Stomach (tissue), 19 donors: Measurements from ENCODE around the gene STK39. TPM values are rescaled to one million over a fixed set of nuclear protein-coding genes. Genes with fewer than 3 reads are reported as not detected.
A peak's percentile ranks its signal among the peaks of the same experiment; 100 is the strongest.

Experiments used
- DNase-seq, 2 donors: peaks; one replicate each; pipeline versions ENCODE4 v3.0.0 to v3.0.0-alpha.2; 2013 to 2019
- H3K27ac ChIP-seq, 5 donors: fragments of 200-600 bp in 4 of 5; sonication (generic) in 4 of 5; one replicate each; pipeline ENCODE4 v1.5.1; 2013 to 2019; ENCODE audit warnings: mild to moderate bottlenecking in 1 of 5, moderate library complexity in 1 of 5
- H3K27me3 ChIP-seq, 3 donors: fragments of 200-600 bp; sonication (generic); one replicate each; pipeline ENCODE4 v1.5.1; 2017 to 2019; ENCODE audit warnings: mixed run types in 1 of 3
- H3K36me3 ChIP-seq, 4 donors: fragments of 200-600 bp; sonication (generic); 1 replicate in 3 of 4; 2 replicates in 1 of 4; pipeline ENCODE4 v1.5.1; 2016 to 2019
- H3K4me1 ChIP-seq, 4 donors: fragments of 200-600 bp; sonication (generic); one replicate each; pipeline ENCODE4 v1.5.1; 2016 to 2019
- H3K4me3 ChIP-seq, 4 donors: fragments of 200-600 bp; sonication (generic) in 3 of 4; one replicate each; pipeline ENCODE4 v1.5.1; 2016 to 2019; ENCODE audit warnings: mild to moderate bottlenecking in 1 of 4
- H3K9me3 ChIP-seq, 4 donors: fragments of 200-600 bp; sonication (generic); one replicate each; pipeline ENCODE4 v1.5.1; 2016 to 2019
- EP300 ChIP-seq: sonication (generic); formaldehyde crosslinking; IDR thresholded peaks from one replicate; pipeline ENCODE4 v1.6.1; 2017; ENCODE audit warnings: antibody characterized with exemption
- POLR2A ChIP-seq, 4 donors: fragments of 450-650 bp; IDR thresholded peaks; one replicate each; pipeline ENCODE4 v1.6.1; 2016; ENCODE audit warnings: antibody characterized with exemption in 4 of 4, control low read depth in 2 of 4, mild to moderate bottlenecking in 1 of 4, moderate library complexity in 1 of 4
- POLR2AphosphoS5 ChIP-seq, 3 donors: sonication (generic); formaldehyde crosslinking; IDR thresholded peaks; one replicate each; pipeline ENCODE4 v1.6.1; 2016; ENCODE audit warnings: antibody characterized with exemption in 3 of 3
- WGBS, 5 donors: extraction: QIAGEN DNeasy Blood & Tissue Kit in 3 of 5; methylation state at CpG; one replicate each; pipeline versions ENCODE4 v1.1.5 to v1.1.7; 2013 to 2018; 5-methylcytosine and 5-hydroxymethylcytosine counted together
- intact Hi-C: fragments of 100-400 bp; cut with DNase I; formaldehyde crosslinking; loops from one replicate; pipeline ENCODE4 v1.15.1; 2023; ENCODE audit warnings: low total_unique reads
- long read RNA-seq, 10 donors: transcript quantifications; one replicate each; lab custom pipeline, GENCODE V29; 2026
- polyA plus RNA-seq, 3 donors: library from polyadenylated mRNA; stranded (reverse); fragments of 200-250 nt; gene quantifications; one replicate each; pipeline ENCODE4 v1.2.3, GENCODE V29; 2013
- total RNA-seq, 5 donors: library from RNA; depleted of rRNA; stranded (reverse); fragments of >200 nt; gene quantifications; one replicate each; pipeline versions ENCODE4 v1.1.0 to v1.2.3, GENCODE V29; 2014 to 2016
- TF ChIP-seq, protein P1 (sequence below), 7 experiments: fragments of 450-650 bp in 4 of 7; fragments of 200-600 bp in 3 of 7; sonication (generic) in 3 of 7; IDR thresholded peaks; one replicate each; pipeline ENCODE4 v1.5.1; 2016 to 2019; ENCODE audit warnings: antibody characterized with exemption in 7 of 7, control low read depth in 2 of 7, mild to moderate bottlenecking in 1 of 7
- donor health status: healthy with polysubstance abuse.
- donor health status: Bipolar disorder and iron deficiency.
- donor health status: healthy.

Gene STK39
- total RNA-seq = 10 to 100 TPM; 29.8 to 60.7 (median 44.1) TPM
- 10 to 100 TPM; 18.3 to 35.7 (median 30.4) TPM for polyA plus RNA-seq
- long read RNA-seq, donor 1 = 0 reads
- long read RNA-seq, donor 2, partial matches to known transcripts = 0 of 2 reads
- long read RNA-seq, donor 2, other reads (novel, unspliced or antisense) = 0 of 2 reads
- long read RNA-seq, donor 3 = 0 reads
- long read RNA-seq, donor 4 = 0 reads
- long read RNA-seq, donor 5, partial matches to known transcripts = 0 of 1 reads
- long read RNA-seq, donor 5, other reads (novel, unspliced or antisense) = 0 of 1 reads
- long read RNA-seq, donor 6 = 0 reads
- long read RNA-seq, donor 7, partial matches to known transcripts = 0 of 2 reads
- long read RNA-seq, donor 7, other reads (novel, unspliced or antisense) = 0 of 2 reads
- long read RNA-seq, donor 8, partial matches to known transcripts = 0 of 1 reads
- long read RNA-seq, donor 8, other reads (novel, unspliced or antisense) = 0 of 1 reads
- long read RNA-seq, donor 9 = 0 reads
- long read RNA-seq, donor 10, partial matches to known transcripts = 0 of 2 reads
- long read RNA-seq, donor 10, other reads (novel, unspliced or antisense) = 0 of 2 reads

DNA sequence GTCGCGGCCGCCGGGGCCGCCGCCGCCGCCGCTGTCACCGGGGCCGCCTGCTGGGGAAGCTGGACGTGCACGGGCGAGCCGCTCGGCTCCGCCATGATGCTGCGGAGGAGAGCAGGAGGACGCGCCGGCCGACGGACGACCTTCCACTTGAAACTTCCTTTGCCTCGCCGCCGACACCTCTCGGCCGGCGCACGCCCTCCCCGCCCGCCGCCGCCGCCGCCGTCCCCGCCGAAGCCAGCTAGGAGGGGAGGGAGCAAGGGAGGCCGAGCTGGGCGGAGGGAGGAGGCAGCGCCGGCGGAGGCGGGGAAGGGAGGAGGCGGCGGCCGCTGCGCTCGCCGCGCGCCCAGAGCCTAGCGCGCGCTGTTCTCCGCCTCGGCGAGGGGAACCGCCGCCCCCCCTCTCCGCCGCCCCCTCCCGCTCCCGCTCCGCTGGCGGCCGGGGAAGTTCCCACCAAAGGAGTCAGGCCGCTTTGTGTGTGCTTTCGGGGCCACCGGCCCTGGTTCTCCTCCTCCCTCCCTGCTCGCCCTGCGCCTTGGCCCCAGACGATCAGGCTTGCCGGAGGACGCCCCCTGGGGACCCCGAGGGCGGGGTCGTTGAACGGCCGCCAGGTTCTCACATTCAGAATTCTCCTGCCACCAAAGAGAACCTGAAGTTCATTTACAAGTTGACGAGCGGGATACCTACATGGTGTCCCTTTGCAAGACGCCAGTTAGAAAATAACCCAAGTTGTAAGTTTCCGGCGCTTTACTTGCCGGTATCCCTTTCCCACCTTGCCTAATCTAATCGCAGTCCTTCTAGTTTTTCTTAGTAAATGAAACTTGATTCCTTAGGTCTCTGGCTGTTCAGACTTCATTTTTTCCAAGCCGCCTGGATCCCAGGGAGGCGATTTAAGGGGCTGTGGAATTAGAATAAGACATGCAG is at the start of gene STK39:
TSS of gene STK39 (minus strand) at position 255 of the 921 bp plus-strand sequence. CDS start at position 95, 160 bp downstream.
- Histone ChIP-seq H3K4me1 (peaks cover 25 to 50% (median 40%) of the 10 kb centered on the region in 4 donors), H3K27me3 (no peaks in the 10 kb centered on the region), H3K9me3 (no peaks in the 10 kb centered on the region), H3K27ac (peak within 1 kb of the TSS; percentile 88 to 96 (median 92)), H3K4me3 (peak within 1 kb of the TSS; percentile 78 to 84 (median 82)), H3K36me3 (no peaks in the 10 kb centered on the region)
- intact Hi-C loops = no loop called here
- TF ChIP-seq POLR2A (IDR thresholded peaks at IDR 0.05) (no peak), EP300 (no peak), POLR2AphosphoS5 (IDR thresholded peaks at IDR 0.05) (peak in 1 of 3 donors; percentile 39)
- TF ChIP-seq, protein P1, sequence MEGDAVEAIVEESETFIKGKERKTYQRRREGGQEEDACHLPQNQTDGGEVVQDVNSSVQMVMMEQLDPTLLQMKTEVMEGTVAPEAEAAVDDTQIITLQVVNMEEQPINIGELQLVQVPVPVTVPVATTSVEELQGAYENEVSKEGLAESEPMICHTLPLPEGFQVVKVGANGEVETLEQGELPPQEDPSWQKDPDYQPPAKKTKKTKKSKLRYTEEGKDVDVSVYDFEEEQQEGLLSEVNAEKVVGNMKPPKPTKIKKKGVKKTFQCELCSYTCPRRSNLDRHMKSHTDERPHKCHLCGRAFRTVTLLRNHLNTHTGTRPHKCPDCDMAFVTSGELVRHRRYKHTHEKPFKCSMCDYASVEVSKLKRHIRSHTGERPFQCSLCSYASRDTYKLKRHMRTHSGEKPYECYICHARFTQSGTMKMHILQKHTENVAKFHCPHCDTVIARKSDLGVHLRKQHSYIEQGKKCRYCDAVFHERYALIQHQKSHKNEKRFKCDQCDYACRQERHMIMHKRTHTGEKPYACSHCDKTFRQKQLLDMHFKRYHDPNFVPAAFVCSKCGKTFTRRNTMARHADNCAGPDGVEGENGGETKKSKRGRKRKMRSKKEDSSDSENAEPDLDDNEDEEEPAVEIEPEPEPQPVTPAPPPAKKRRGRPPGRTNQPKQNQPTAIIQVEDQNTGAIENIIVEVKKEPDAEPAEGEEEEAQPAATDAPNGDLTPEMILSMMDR (IDR thresholded peaks at IDR 0.05) = no peak
- DNase-seq = peak; percentile 80 to 95
- 0 to 2% (median 1%) methylated on average over 43 to 90 of the region's 91 CpGs for WGBS, 5 donors

DNA sequence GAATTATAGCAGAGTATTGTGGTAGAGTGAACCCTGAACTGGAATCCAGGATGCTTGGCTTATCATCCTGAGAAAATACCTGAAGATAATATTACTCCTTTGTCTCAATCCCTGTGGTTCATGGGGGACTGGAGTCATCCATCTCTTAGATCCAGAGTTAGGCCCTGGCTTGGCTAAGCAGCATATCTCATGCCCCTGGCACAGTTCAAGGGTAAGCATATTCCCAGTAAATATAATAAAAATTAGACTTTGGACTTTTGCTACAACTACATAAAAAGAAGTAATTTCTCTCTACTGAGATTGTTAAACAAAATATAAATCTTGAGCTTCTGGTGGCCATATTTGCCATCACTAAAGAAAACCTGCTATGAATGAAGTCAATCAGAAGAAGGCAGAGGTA is 47.7 kb upstream of the STK39 start:
- no peak overlapping the region for H3K27ac ChIP-seq
- no peak overlapping the region for H3K4me3 ChIP-seq
- no peak for TF ChIP-seq POLR2AphosphoS5 (IDR thresholded peaks at IDR 0.05)
- TF ChIP-seq POLR2A (IDR thresholded peaks at IDR 0.05) = no peak
- TF ChIP-seq EP300 = no peak
- TF ChIP-seq, protein P1 (IDR thresholded peaks at IDR 0.05) = no peak
- no peaks in the 10 kb centered on the region for H3K9me3 ChIP-seq
- DNase-seq = no peak
- H3K4me1 ChIP-seq = no peaks in the 10 kb centered on the region
- H3K36me3 ChIP-seq = no peaks in the 10 kb centered on the region
- H3K27me3 ChIP-seq = no peaks in the 10 kb centered on the region
- intact Hi-C loops = no loop called here

- Histone ChIP-seq H3K4me1 (no peaks in the 10 kb centered on the region), H3K36me3 (no peaks in the 10 kb centered on the region), H3K9me3 (no peaks in the 10 kb centered on the region), H3K27me3 (no peaks in the 10 kb centered on the region), H3K4me3 (no peak overlapping the region), H3K27ac (no peak overlapping the region)
- no peak for TF ChIP-seq EP300
- TF ChIP-seq, protein P1 (IDR thresholded peaks at IDR 0.05) = no peak
- TF ChIP-seq POLR2AphosphoS5 (IDR thresholded peaks at IDR 0.05) = no peak
- no peak for TF ChIP-seq POLR2A (IDR thresholded peaks at IDR 0.05)
- WGBS, 5 donors = 83 to 93% (median 91%) methylated on average over 2 of the region's 2 CpGs
- no peak for DNase-seq
- intact Hi-C loops = no loop called here
Observed at GRCh38 chr2:168294409-168294808, 47.0 kb upstream of the STK39 start.

DNA sequence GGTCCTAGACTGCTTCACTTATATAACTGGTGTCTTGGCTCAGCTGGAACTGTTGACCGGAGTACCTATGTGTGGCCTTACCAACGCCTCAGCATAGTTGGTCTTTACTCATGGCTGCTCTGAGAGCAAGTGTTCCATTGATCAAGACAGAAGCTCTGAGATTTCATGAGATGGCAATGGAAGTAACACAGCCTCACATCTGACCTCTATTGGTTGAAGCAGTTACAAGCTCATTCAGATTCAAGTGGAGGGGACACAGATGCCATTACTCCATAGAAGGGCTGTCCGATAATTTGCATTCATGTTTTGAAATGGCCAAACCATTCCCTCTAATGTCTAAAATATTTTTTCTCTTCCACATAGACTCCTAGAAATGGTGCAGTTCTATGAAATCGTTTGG is 46.4 kb upstream of the STK39 start:
- H3K4me3 ChIP-seq = no peak overlapping the region
- no peaks in the 10 kb centered on the region for H3K4me1 ChIP-seq
- TF ChIP-seq, protein P1 (IDR thresholded peaks at IDR 0.05) = no peak
- TF ChIP-seq POLR2AphosphoS5 (IDR thresholded peaks at IDR 0.05) = no peak
- TF ChIP-seq EP300 = no peak
- TF ChIP-seq POLR2A (IDR thresholded peaks at IDR 0.05) = no peak
- intact Hi-C loops = no loop called here
- 92 to 95% (median 94%) methylated on average over 4 of the region's 4 CpGs for WGBS, 5 donors
- no peaks in the 10 kb centered on the region for H3K27me3 ChIP-seq
- no peak overlapping the region for H3K27ac ChIP-seq
- H3K36me3 ChIP-seq = no peaks in the 10 kb centered on the region
- no peaks in the 10 kb centered on the region for H3K9me3 ChIP-seq
- no peak for DNase-seq
